DND-41 (cell line): Measurements from ENCODE around the gene HDAC4.

Source experiments
- ATAC-seq: fragments of 200-7000 bp; cut with Tn5 transposase; 3 replicates; pipeline ENCODE4 v1.9.1; 2021; ENCODE audit warnings: low read depth; ENCODE audit not compliant: insufficient read depth
- DNase-seq: peaks from one replicate; pipeline ENCODE4 v3.0.0-alpha.2; 2020
- H2AFZ ChIP-seq: 2 replicates; pipeline ENCODE4 v1.6.0; 2012; ENCODE audit warnings: low read depth, low read length
- H3K27ac ChIP-seq: 2 replicates; pipeline ENCODE4 v1.5.1; 2012; ENCODE audit warnings: low read length, inconsistent platforms
- H3K27me3 ChIP-seq: fragments of 200-600 bp; sonication (generic); 2 replicates; pipeline ENCODE4 v1.6.0; 2012; ENCODE audit warnings: low read length, mild to moderate bottlenecking, inconsistent platforms; ENCODE audit not compliant: insufficient read depth, poor library complexity
- H3K36me3 ChIP-seq: 2 replicates; pipeline ENCODE4 v1.5.1; 2012; ENCODE audit warnings: low read length, inconsistent platforms; ENCODE audit not compliant: insufficient read depth
- H3K4me1 ChIP-seq: 2 replicates; pipeline ENCODE4 v1.5.1; 2012; ENCODE audit warnings: mild to moderate bottlenecking, low read length; ENCODE audit not compliant: insufficient read depth
- H3K4me2 ChIP-seq: 2 replicates; pipeline ENCODE4 v1.6.0; 2012; ENCODE audit warnings: mild to moderate bottlenecking, moderate library complexity, low read length, inconsistent platforms; ENCODE audit not compliant: insufficient read depth
- H3K4me3 ChIP-seq, 2 experiments: fragments of 200-600 bp in 1 of 2; shearing (Covaris generic) in 1 of 2; 2 replicates each; pipeline ENCODE4 v1.5.1; 2012 to 2016; ENCODE audit warnings: inconsistent platforms in 2 of 2, low read length in 2 of 2, mild to moderate bottlenecking in 2 of 2, low read depth in 1 of 2, moderate library complexity in 1 of 2
- H3K79me2 ChIP-seq: 2 replicates; pipeline ENCODE4 v1.6.0; 2012; ENCODE audit warnings: low read length, inconsistent platforms; ENCODE audit not compliant: insufficient read depth
- H3K9ac ChIP-seq: 2 replicates; pipeline ENCODE4 v1.6.0; 2012; ENCODE audit warnings: low read depth, mild to moderate bottlenecking, inconsistent platforms, low read length, moderate library complexity
- H3K9me3 ChIP-seq: 2 replicates; pipeline ENCODE4 v1.5.1; 2012; ENCODE audit warnings: low read length, moderate library complexity, mild to moderate bottlenecking, inconsistent platforms; ENCODE audit not compliant: insufficient read depth, severe bottlenecking
- H4K20me1 ChIP-seq: 2 replicates; pipeline ENCODE4 v1.6.0; 2012; ENCODE audit warnings: low read length; ENCODE audit not compliant: insufficient read depth
- CTCF ChIP-seq: IDR thresholded peaks from 2 replicates; pipeline ENCODE4 v1.5.1; 2012; ENCODE audit warnings: borderline replicate concordance, low read length, moderate library complexity, mild to moderate bottlenecking; ENCODE audit not compliant: poor library complexity, severe bottlenecking; ENCODE audit errors: extremely low read depth
- EZH2 ChIP-seq: IDR thresholded peaks from 3 replicates; pipeline ENCODE4 v1.6.1; 2012; ENCODE audit warnings: borderline replicate concordance, low read depth, mild to moderate bottlenecking, moderate library complexity, low read length, inconsistent platforms; ENCODE audit not compliant: severe bottlenecking

The HDAC4 gene

DNA sequence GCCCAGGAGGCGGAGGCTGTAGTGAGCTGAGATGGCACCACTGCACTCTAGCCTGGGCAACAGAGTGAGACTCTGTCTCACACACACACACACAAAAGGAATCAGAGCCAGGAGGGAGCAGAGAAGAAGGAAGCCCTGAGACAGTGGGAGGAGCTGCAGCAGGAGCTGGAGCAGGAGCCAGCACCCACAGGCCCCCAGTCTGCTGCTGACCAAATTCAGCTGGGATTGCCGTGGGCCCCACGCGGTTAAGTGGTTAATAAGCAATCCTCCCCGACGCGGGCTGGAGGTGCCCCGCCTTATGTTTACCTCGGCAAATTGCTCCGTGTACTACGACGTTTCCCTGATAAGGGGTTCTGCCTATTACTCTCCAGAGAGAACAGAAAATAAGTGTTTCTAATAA lies 287.6 kb downstream of the HDAC4 start:
- Histone ChIP-seq H3K4me1 (no peaks in the 10 kb centered on the region), H3K79me2 (peaks cover 24% of the 10 kb centered on the region), H3K27ac (no peak overlapping the region), H3K4me3 (no peak overlapping the region), H3K36me3 (peaks cover 100% of the 10 kb centered on the region), H3K4me2 (no peak overlapping the region), H2AFZ (no peak overlapping the region), H3K9me3 (no peaks in the 10 kb centered on the region), H4K20me1 (peaks cover 86% of the 10 kb centered on the region), H3K9ac (no peak overlapping the region), H3K27me3 (no peaks in the 10 kb centered on the region)
- DNase-seq (no peak), ATAC-seq (no peak)
- no peak for TF ChIP-seq EZH2
- no peak for TF ChIP-seq CTCF

- peaks cover 100% of the 10 kb centered on the region for H3K36me3 ChIP-seq
- no peak for ATAC-seq
- peak overlapping the region; percentile 27; the same call in 1 of the 2 replicates for H3K27ac ChIP-seq
- H3K9me3 ChIP-seq, result no peaks in the 10 kb centered on the region
- peaks cover 22% of the 10 kb centered on the region for H3K79me2 ChIP-seq
- H3K9ac ChIP-seq, result no peak overlapping the region
- TF ChIP-seq EZH2 (no peak), CTCF (no peak)
- no peaks in the 10 kb centered on the region for H3K4me1 ChIP-seq
- no peak for DNase-seq
- peaks cover 83% of the 10 kb centered on the region for H4K20me1 ChIP-seq
- H3K4me3 ChIP-seq, result no peak overlapping the region
- no peak overlapping the region for H2AFZ ChIP-seq
- no peak overlapping the region for H3K4me2 ChIP-seq
- no peaks in the 10 kb centered on the region for H3K27me3 ChIP-seq
Measured at GRCh38 chr2:239112127-239112774, 288.6 kb downstream of the HDAC4 start.

- Histone ChIP-seq H3K9ac (no peak overlapping the region), H2AFZ (no peak overlapping the region), H3K4me2 (no peak overlapping the region), H3K36me3 (peaks cover 100% of the 10 kb centered on the region), H3K27ac (peak overlapping the region; percentile 27; the same call in 1 of the 2 replicates), H4K20me1 (peaks cover 83% of the 10 kb centered on the region), H3K4me3 (no peak overlapping the region), H3K4me1 (no peaks in the 10 kb centered on the region), H3K9me3 (no peaks in the 10 kb centered on the region), H3K79me2 (peaks cover 18% of the 10 kb centered on the region), H3K27me3 (no peaks in the 10 kb centered on the region)
- TF ChIP-seq EZH2, result no peak
- no peak for TF ChIP-seq CTCF
- DNase-seq, result no peak
- no peak for ATAC-seq
Measured at GRCh38 chr2:239111401-239112100, 289.3 kb downstream of the HDAC4 start.
